ENCODE measurements around the gene FBXO27. TPM values are rescaled to one million over a fixed set of nuclear protein-coding genes. Genes with fewer than 3 reads are reported as not detected.

FBXO27 gene
- total RNA-seq, 2 donors from 2014 or later, result 12.5 to 21.6 TPM

- TF ChIP-seq CTCF (conservative IDR thresholded peaks at IDR 0.05), result no peak
- no peak overlapping the region for H3K4me3 Mint-ChIP-seq
- H3K36me3 Mint-ChIP-seq (ENCODE audit: low read depth), result no peaks in the 10 kb centered on the region
- H3K4me3 ChIP-seq (ENCODE audit: low read length), result no peak overlapping the region
- no peaks in the 10 kb centered on the region for H3K36me3 ChIP-seq (ENCODE audit: control insufficient read depth, insufficient read depth, low read length)
- no peak overlapping the region for H3K27ac ChIP-seq (ENCODE audit: low read depth, low read length)
- H3K27me3 ChIP-seq (ENCODE audit: control insufficient read depth, insufficient read depth, low read length, poor library complexity, severe bottlenecking), result no peaks in the 10 kb centered on the region
- H3K9ac ChIP-seq (ENCODE audit: extremely low read depth, low read length, poor library complexity, severe bottlenecking), result no peak overlapping the region
- H3K27ac Mint-ChIP-seq, result no peak overlapping the region
- H3K4me1 ChIP-seq (ENCODE audit: control insufficient read depth, insufficient read depth, low read length), result no peaks in the 10 kb centered on the region
- WGBS, 2 experiments (ENCODE audit: insufficient coverage in 1 of 2, insufficient read length in 1 of 2), result 81 to 84% methylated on average over 2 of the region's 3 CpGs
- no peaks in the 10 kb centered on the region for H3K9me3 ChIP-seq (ENCODE audit: control insufficient read depth, low read length)
- peaks cover 3% of the 10 kb centered on the region for H3K4me1 Mint-ChIP-seq
- peaks cover 16% of the 10 kb centered on the region for H3K27me3 Mint-ChIP-seq (ENCODE audit: insufficient read depth)
- peaks cover 6% of the 10 kb centered on the region for H3K9me3 Mint-ChIP-seq
- no peak for DNase-seq
Measured at GRCh38 chr19:39065928-39066327, 33.6 kb upstream of the FBXO27 start.

- peaks cover 13% of the 10 kb centered on the region for H3K27me3 Mint-ChIP-seq (ENCODE audit: insufficient read depth)
- H3K4me3 ChIP-seq (ENCODE audit: low read length), result no peak overlapping the region
- no peaks in the 10 kb centered on the region for H3K27me3 ChIP-seq (ENCODE audit: control insufficient read depth, insufficient read depth, low read length, poor library complexity, severe bottlenecking)
- H3K9me3 ChIP-seq (ENCODE audit: control insufficient read depth, low read length), result no peaks in the 10 kb centered on the region
- WGBS, 2 experiments (ENCODE audit: insufficient coverage in 1 of 2, insufficient read length in 1 of 2), result 80 to 88% methylated on average over 3 to 5 of the region's 6 CpGs
- H3K4me1 Mint-ChIP-seq, result no peaks in the 10 kb centered on the region
- no peak for DNase-seq
- TF ChIP-seq CTCF (conservative IDR thresholded peaks at IDR 0.05), result no peak
- no peak overlapping the region for H3K27ac ChIP-seq (ENCODE audit: low read depth, low read length)
- peaks cover 6% of the 10 kb centered on the region for H3K9me3 Mint-ChIP-seq
- H3K27ac Mint-ChIP-seq, result no peak overlapping the region
- H3K4me3 Mint-ChIP-seq, result no peak overlapping the region
- no peaks in the 10 kb centered on the region for H3K4me1 ChIP-seq (ENCODE audit: control insufficient read depth, insufficient read depth, low read length)
- no peak overlapping the region for H3K9ac ChIP-seq (ENCODE audit: extremely low read depth, low read length, poor library complexity, severe bottlenecking)
- H3K36me3 Mint-ChIP-seq (ENCODE audit: low read depth), result no peaks in the 10 kb centered on the region
- no peaks in the 10 kb centered on the region for H3K36me3 ChIP-seq (ENCODE audit: control insufficient read depth, insufficient read depth, low read length)
Measured at GRCh38 chr19:39064405-39064804, 32.1 kb upstream of the FBXO27 start.

GRCh38 chr19:39060171-39060570 lies 27.8 kb upstream of the FBXO27 start:
- no peak overlapping the region for H3K9ac ChIP-seq (ENCODE audit: extremely low read depth, low read length, poor library complexity, severe bottlenecking)

More at GRCh38 chr19:39060171-39060570, 27.8 kb upstream of the FBXO27 start:
- H3K9me3 Mint-ChIP-seq, result peaks cover 3% of the 10 kb centered on the region
- H3K27ac Mint-ChIP-seq, result no peak overlapping the region
- H3K36me3 Mint-ChIP-seq (ENCODE audit: low read depth), result no peaks in the 10 kb centered on the region
- peaks cover 3% of the 10 kb centered on the region for H3K4me1 ChIP-seq (ENCODE audit: control insufficient read depth, insufficient read depth, low read length)
- no peak for TF ChIP-seq CTCF (conservative IDR thresholded peaks at IDR 0.05)
- H3K4me3 Mint-ChIP-seq, result no peak overlapping the region
- H3K4me3 ChIP-seq (ENCODE audit: low read length), result no peak overlapping the region
- H3K36me3 ChIP-seq (ENCODE audit: control insufficient read depth, insufficient read depth, low read length), result no peaks in the 10 kb centered on the region
- DNase-seq, result no peak
- no peak overlapping the region for H3K27ac ChIP-seq (ENCODE audit: low read depth, low read length)
- H3K9me3 ChIP-seq (ENCODE audit: control insufficient read depth, low read length), result no peaks in the 10 kb centered on the region
- H3K4me1 Mint-ChIP-seq, result no peaks in the 10 kb centered on the region
- peaks cover 5% of the 10 kb centered on the region for H3K27me3 Mint-ChIP-seq (ENCODE audit: insufficient read depth)
- H3K27me3 ChIP-seq (ENCODE audit: control insufficient read depth, insufficient read depth, low read length, poor library complexity, severe bottlenecking), result no peaks in the 10 kb centered on the region
- WGBS, 2 experiments (ENCODE audit: insufficient coverage in 1 of 2, insufficient read length in 1 of 2), result 88 to 100% methylated on average over 1 to 4 of the region's 4 CpGs
